Measurements from ENCODE around the gene ARPC4.

The ARPC4 gene

GRCh38 chr3:9834520-9835380 is 41.9 kb downstream of the ARPC4 start:
- H3K4me3 ChIP-seq (replicated peaks; ENCODE audit: low read depth, low read length): no peak overlapping the region
- DNase-seq (ENCODE audit: extremely low read depth, low read depth): no peak
- no peak for TF ChIP-seq CTCF (IDR thresholded peaks at IDR 0.05; ENCODE audit: low read depth, low read length, missing control alignments)

GRCh38 chr3:9837701-9838582 is 45.1 kb downstream of the ARPC4 start:
- no peak for TF ChIP-seq CTCF (IDR thresholded peaks at IDR 0.05; ENCODE audit: low read depth, low read length, missing control alignments)
- no peak for DNase-seq (ENCODE audit: extremely low read depth, low read depth)
- H3K4me3 ChIP-seq (replicated peaks; ENCODE audit: low read depth, low read length): no peak overlapping the region

GRCh38 chr3:9838856-9839255 is 46.0 kb downstream of the ARPC4 start:
- DNase-seq (ENCODE audit: extremely low read depth, low read depth): no peak
- H3K4me3 ChIP-seq (replicated peaks; ENCODE audit: low read depth, low read length): no peak overlapping the region

GRCh38 chr3:9841015-9841414 is 48.1 kb downstream of the ARPC4 start:
- no peak overlapping the region for H3K4me3 ChIP-seq (replicated peaks; ENCODE audit: low read depth, low read length)
- no peak for TF ChIP-seq CTCF (IDR thresholded peaks at IDR 0.05; ENCODE audit: low read depth, low read length, missing control alignments)
- DNase-seq (ENCODE audit: extremely low read depth, low read depth): no peak

More at GRCh38 chr3:9838856-9839255, 46.0 kb downstream of the ARPC4 start:
- no peak for TF ChIP-seq CTCF (IDR thresholded peaks at IDR 0.05; ENCODE audit: low read depth, low read length, missing control alignments)

- H3K4me3 ChIP-seq (replicated peaks; ENCODE audit: low read depth, low read length): peak within 1 kb of the TSS; percentile 79
- peak; percentile 89 for DNase-seq (ENCODE audit: extremely low read depth, low read depth)
- TF ChIP-seq CTCF (IDR thresholded peaks at IDR 0.05; ENCODE audit: low read depth, low read length, missing control alignments): no peak
Measured at GRCh38 chr3:9843715-9844438, 51.0 kb downstream of the ARPC4 start, which contains the start of gene RPUSD3. RPUSD3 (minus strand) TSS chr3:9844008; CDS start chr3:9843990, 18 bp downstream.

- TF ChIP-seq CTCF (IDR thresholded peaks at IDR 0.05; ENCODE audit: low read depth, low read length, missing control alignments): no peak
- no peak overlapping the region for H3K4me3 ChIP-seq (replicated peaks; ENCODE audit: low read depth, low read length)
- DNase-seq (ENCODE audit: extremely low read depth, low read depth): no peak
Measured at GRCh38 chr3:9846231-9846630, 53.3 kb downstream of the ARPC4 start.
